Keratinocyte (primary cell): ENCODE measurements around the gene NCK2. TPM values are rescaled to one million over a fixed set of nuclear protein-coding genes. Genes with fewer than 3 reads are reported as not detected.
A peak's percentile ranks its signal among the peaks of the same experiment; 100 is the strongest.

Experiments used
- DNase-seq: peaks from one replicate; pipeline ENCODE4 v3.0.0-alpha.2; 2011; ENCODE audit warnings: low read depth, missing footprints, low spot score
- FAIRE-seq: peaks from 2 replicates; lab custom pipeline; 2011; peaks lifted over from hg19 to GRCh38; lab: Jason Lieb, UNC
- H2AFZ ChIP-seq: 2 replicates; pipeline ENCODE4 v1.6.0; 2012; ENCODE audit warnings: low read length, control low read depth, inconsistent platforms; ENCODE audit not compliant: control insufficient read depth
- H3K27ac ChIP-seq: 2 replicates; pipeline ENCODE4 v1.5.1; 2011; ENCODE audit warnings: low read length; ENCODE audit not compliant: control insufficient read depth, insufficient read depth
- H3K27me3 ChIP-seq: 3 replicates; pipeline ENCODE4 v1.6.0; 2011; ENCODE audit warnings: low read length; ENCODE audit not compliant: control insufficient read depth, insufficient read depth; ENCODE audit errors: extremely low read depth
- H3K36me3 ChIP-seq, 2 experiments: 2 replicates in 1 of 2; 3 replicates in 1 of 2; pipeline ENCODE4 v1.5.1; 2011; ENCODE audit warnings: low read length in 2 of 2, mild to moderate bottlenecking in 1 of 2; ENCODE audit not compliant: control insufficient read depth in 2 of 2, insufficient read depth in 2 of 2; ENCODE audit errors: extremely low read depth in 1 of 2
- H3K4me1 ChIP-seq: 3 replicates; pipeline ENCODE4 v1.5.1; 2011; ENCODE audit warnings: low read length; ENCODE audit not compliant: control insufficient read depth, insufficient read depth; ENCODE audit errors: extremely low read depth
- H3K4me2 ChIP-seq: 3 replicates; pipeline ENCODE4 v1.6.0; 2011; ENCODE audit warnings: low read depth, low read length; ENCODE audit not compliant: control insufficient read depth, insufficient read depth; ENCODE audit errors: extremely low read depth
- H3K4me3 ChIP-seq, 3 experiments: fragments of 200-600 bp in 1 of 3; sonication (generic) in 1 of 3; 2 replicates in 2 of 3; 3 replicates in 1 of 3; pipeline ENCODE4 v1.5.1; 2011 to 2016; ENCODE audit warnings: low read length in 3 of 3, mild to moderate bottlenecking in 3 of 3, control low read depth in 2 of 3, inconsistent platforms in 1 of 3, low read depth in 1 of 3, mixed read lengths in 1 of 3, mixed run types in 1 of 3, moderate library complexity in 1 of 3; ENCODE audit not compliant: control insufficient read depth in 2 of 3, insufficient read depth in 2 of 3; ENCODE audit errors: extremely low read depth in 1 of 3
- H3K79me2 ChIP-seq: 2 replicates; pipeline ENCODE4 v1.6.0; 2012; ENCODE audit warnings: low read length; ENCODE audit not compliant: control insufficient read depth, insufficient read depth
- H3K9ac ChIP-seq: 3 replicates; pipeline ENCODE4 v1.6.0; 2011; ENCODE audit warnings: low read length; ENCODE audit not compliant: control insufficient read depth, insufficient read depth; ENCODE audit errors: extremely low read depth
- H3K9me1 ChIP-seq: 3 replicates; pipeline ENCODE4 v1.6.0; 2011; ENCODE audit warnings: low read length; ENCODE audit not compliant: control insufficient read depth, insufficient read depth; ENCODE audit errors: extremely low read depth
- H3K9me3 ChIP-seq: 2 replicates; pipeline ENCODE4 v1.5.1; 2012; ENCODE audit warnings: low read depth, low read length; ENCODE audit not compliant: control insufficient read depth
- H4K20me1 ChIP-seq: 3 replicates; pipeline ENCODE4 v1.6.0; 2011; ENCODE audit warnings: low read length; ENCODE audit not compliant: control insufficient read depth, insufficient read depth; ENCODE audit errors: extremely low read depth
- CTCF ChIP-seq, 3 experiments: IDR thresholded peaks in 1 of 3; conservative IDR thresholded peaks in 1 of 3; optimal IDR thresholded peaks in 1 of 3; 2 replicates in 2 of 3; 3 replicates in 1 of 3; pipeline versions ENCODE3 to v1.5.1; 2011; ENCODE audit warnings: low read length in 3 of 3, mild to moderate bottlenecking in 3 of 3, moderate library complexity in 2 of 3, control low read depth in 1 of 3, inconsistent platforms in 1 of 3; ENCODE audit not compliant: insufficient read depth in 2 of 3; ENCODE audit errors: extremely low read depth in 1 of 3
- EZH2 ChIP-seq: IDR thresholded peaks from one replicate; pipeline ENCODE4 v1.6.1; 2012; ENCODE audit warnings: inconsistent platforms, mild to moderate bottlenecking, low read length, moderate library complexity
- dilution Hi-C: fragments of 300-500 bp; cut with MboI; formaldehyde crosslinking; loops from one replicate; pipeline ENCODE4 v1.7.0; 2020; ENCODE audit warnings: low sequenced_read_pairs; ENCODE audit not compliant: extremely low pct_ligation_motif_present
- polyA plus RNA-seq, 5 experiments: library from polyadenylated mRNA; depleted of rRNA in 3 of 5; stranded (reverse) in 3 of 5; stranded (forward) in 1 of 5; unstranded in 1 of 5; fragments of >200 nt; gene quantifications; 1 replicate in 1 of 5; 2 replicates in 3 of 5; 3 replicates in 1 of 5; pipeline versions ENCODE4 v1.2.1 to v1.2.3, GENCODE V29; 2011 to 2012; ENCODE audit warnings: missing spikeins in 2 of 5, low read depth in 1 of 5, low replicate concordance in 1 of 5

The NCK2 gene
- polyA plus RNA-seq, 1 donor (not counting 4 experiments of a cell fraction or from before 2014, with no cell fraction given) = 31.4 TPM

GRCh38 chr2:105732101-105732500 lies 12.6 kb upstream of the NCK2 start:
- dilution Hi-C loops = no loop called here
- Histone ChIP-seq H3K4me2 (peak overlapping the region; percentile 39), H3K9ac (no peak overlapping the region), H3K9me1 (no peaks in the 10 kb centered on the region), H3K4me1 (peaks cover 52% of the 10 kb centered on the region), H3K4me3 (no peak overlapping the region), H2AFZ (no peak overlapping the region), H3K79me2 (no peaks in the 10 kb centered on the region), H4K20me1 (no peaks in the 10 kb centered on the region), H3K9me3 (peaks cover 4% of the 10 kb centered on the region), H3K27ac (no peak overlapping the region), H3K36me3 (no peaks in the 10 kb centered on the region), H3K27me3 (no peaks in the 10 kb centered on the region)
- peak; percentile 83 for FAIRE-seq
- TF ChIP-seq CTCF (optimal IDR thresholded peaks at IDR 0.05 in 1 of 3, IDR thresholded peaks at IDR 0.05 in 1 of 3, conservative IDR thresholded peaks at IDR 0.05 in 1 of 3; ENCODE audit: extremely low read depth in 1 of 3, insufficient read depth in 2 of 3, low read length in 3 of 3) (no peak), EZH2 (no peak)
- DNase-seq = no peak

- Histone ChIP-seq H4K20me1 (no peaks in the 10 kb centered on the region), H3K9me3 (no peaks in the 10 kb centered on the region), H2AFZ (no peak overlapping the region), H3K79me2 (no peaks in the 10 kb centered on the region), H3K9ac (no peak overlapping the region), H3K9me1 (no peaks in the 10 kb centered on the region), H3K4me2 (no peak overlapping the region), H3K27me3 (no peaks in the 10 kb centered on the region), H3K4me1 (peaks cover 54% of the 10 kb centered on the region), H3K4me3 (no peak overlapping the region), H3K36me3 (no peaks in the 10 kb centered on the region), H3K27ac (no peak overlapping the region)
- no peak for FAIRE-seq
- dilution Hi-C loops = no loop called here
- DNase-seq = no peak
- peak in 1 of 3 experiments; percentile 6 for TF ChIP-seq CTCF (optimal IDR thresholded peaks at IDR 0.05 in 1 of 3, IDR thresholded peaks at IDR 0.05 in 1 of 3, conservative IDR thresholded peaks at IDR 0.05 in 1 of 3; ENCODE audit: extremely low read depth in 1 of 3, insufficient read depth in 2 of 3, low read length in 3 of 3)
- no peak for TF ChIP-seq EZH2
Measured at GRCh38 chr2:105732955-105733607, 11.6 kb upstream of the NCK2 start.
